ENCODE results near the gene ZNF35.

DNA sequence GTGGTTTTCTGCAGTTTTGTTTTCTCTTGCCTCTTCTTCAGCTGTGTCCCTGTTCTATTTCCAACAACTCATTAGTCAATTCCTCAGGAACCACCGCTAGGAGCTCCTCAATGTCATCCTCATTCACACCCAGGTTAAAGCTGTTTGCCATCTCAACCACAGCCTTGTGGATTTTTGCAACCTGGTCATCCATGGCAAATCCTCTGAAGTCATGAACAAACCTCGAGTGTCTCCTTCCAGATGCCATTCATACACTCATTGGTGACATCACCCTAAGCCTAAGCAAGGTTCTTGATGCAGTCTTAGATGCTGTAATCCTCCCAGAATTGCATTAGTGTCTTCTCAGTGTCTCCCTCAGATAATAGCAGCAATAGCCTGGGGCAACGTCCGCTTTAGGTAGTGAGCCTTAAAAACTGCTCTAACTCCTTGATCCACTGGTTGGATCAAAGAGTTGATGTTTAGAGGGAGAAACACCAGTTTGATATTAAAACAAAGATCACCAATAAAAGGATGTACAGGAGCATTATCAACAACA, 32.5 kb downstream of the ZNF35 start:
- no peak for TF ChIP-seq TAF1 (IDR thresholded peaks at IDR 0.05; ENCODE audit: borderline replicate concordance, insufficient read depth, low read length)
- no peak for TF ChIP-seq POLR2AphosphoS5 (IDR thresholded peaks at IDR 0.05; ENCODE audit: low read depth, low read length)
- no peak for TF ChIP-seq REST (IDR thresholded peaks at IDR 0.05; ENCODE audit: insufficient read depth in 1 of 2, low read depth in 2 of 2, low read length in 2 of 2)
- TF ChIP-seq SIN3A (IDR thresholded peaks at IDR 0.05; ENCODE audit: borderline replicate concordance, insufficient read depth, low read length), result no peak
